Stimulated activated CD4-positive, alpha-beta T cell treated with anti-CD3 and anti-CD28 coated beads, Interleukin-1b, Interleukin-23, amount 100 ng/mL, for 48 hours (primary cell): ENCODE data around the gene DENND1A.

Experiments
- DNase-seq: peaks from one replicate; pipeline ENCODE4 v3.0.0-alpha.2; 2020

DENND1A gene

DNA sequence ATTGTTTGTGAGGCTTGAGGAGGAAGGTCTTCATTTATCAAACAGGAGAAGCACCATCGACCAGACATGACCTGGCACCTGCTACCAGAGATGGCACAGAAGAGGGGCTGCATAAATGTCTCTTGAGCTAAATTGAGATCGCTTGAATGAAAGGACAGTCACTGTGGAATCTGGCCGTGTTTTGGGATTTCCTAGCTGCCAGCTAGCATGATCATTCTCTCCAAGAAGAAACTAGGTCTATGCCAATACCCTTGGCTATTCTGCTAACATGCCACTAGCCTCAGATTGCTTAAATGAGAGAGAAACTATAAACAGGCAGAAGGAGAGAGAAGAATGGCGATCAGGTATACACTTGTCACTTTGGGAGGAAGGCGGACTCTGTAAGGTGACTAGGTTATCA is 324.6 kb downstream of the DENND1A start:
- DNase-seq: no peak

DNA sequence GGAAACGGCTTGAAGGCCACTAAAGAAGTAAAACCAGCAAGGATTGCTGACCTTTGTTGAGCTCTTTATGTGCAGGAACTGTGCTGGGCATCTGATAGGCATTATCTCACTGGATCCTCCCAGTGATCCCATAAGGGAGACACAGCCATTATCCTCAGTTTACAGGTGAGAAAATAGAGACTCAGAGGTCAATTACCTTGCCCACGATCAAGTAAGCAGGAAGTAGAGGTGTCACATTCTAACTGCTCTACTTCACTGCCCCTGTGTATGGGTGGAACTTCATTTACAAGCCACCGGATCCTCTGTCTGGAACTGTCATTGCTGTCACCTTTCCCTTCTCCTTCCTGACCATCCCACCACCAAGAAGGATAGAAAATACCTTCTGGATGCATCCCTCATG is 325.1 kb downstream of the DENND1A start:
- DNase-seq: no peak

DNA sequence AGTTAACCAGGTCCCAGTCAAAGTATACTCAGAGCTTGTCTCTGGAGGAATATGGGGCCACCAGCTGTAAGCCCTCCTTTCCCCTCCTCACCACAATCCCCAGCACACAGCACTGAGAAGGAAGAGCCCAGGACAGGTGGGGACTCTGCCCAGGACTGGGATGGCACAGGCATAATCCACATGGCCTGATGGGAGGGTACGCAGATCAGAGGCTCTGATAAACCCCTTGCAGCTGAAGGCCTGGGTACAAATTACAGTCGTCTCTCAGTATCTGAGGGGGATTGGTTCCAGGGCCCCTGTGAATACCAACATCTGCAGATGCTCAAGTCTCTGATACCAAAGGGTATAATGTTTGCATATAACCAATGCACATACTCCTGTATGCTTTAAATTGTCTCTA is 328.1 kb downstream of the DENND1A start:
- no peak for DNase-seq

DNA sequence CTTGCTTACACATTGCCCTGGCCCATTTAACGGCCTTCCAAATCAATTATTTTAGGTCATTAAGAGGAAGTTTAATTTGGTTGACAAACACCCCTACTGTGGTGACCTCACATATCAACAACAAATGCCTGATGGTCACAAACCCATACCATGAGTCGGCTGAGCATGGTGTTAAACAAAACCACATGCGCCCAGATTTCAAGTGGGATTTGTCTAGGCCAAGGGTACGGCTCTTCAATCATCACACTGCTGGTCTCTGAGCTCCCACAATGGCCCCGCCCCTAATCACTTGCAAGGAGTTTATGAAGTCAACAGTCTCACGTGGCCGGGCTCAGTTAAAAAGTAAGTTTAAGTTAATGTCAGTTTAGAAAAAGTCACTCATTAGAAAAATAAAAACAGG is 330.1 kb downstream of the DENND1A start:
- no peak for DNase-seq

DNA sequence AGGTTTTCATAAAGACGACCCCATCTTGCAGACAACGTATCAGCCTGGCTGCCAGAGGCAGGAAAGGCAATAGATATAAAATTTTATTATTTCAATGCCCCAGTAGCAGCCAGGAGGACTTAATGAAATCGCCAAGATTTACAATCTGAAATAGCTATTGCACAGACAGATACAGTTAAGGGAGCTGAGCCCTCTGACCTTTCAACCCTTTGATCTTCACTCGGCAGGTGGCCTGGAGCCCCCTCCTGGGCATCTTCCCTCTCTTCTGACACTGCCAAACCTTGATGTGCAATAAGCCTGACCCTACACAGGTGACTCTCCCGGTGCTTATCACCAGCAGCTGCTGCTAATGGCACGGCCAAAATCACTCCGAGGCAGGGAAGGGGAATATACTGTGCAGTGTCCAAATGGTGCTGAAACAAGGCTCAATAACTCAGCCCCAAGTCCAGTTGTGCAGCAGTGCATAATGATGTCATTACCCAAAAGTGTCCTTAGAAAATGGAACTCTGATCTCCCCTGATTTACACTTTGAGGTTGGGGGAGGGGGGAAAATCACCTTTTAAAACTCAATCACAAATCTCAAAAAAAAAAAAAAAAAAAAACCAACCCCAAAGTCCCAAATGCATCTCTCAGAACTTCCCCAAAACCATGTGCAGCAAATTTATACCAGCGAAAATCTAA is 331.9 kb downstream of the DENND1A start:
- no peak for DNase-seq

DNA sequence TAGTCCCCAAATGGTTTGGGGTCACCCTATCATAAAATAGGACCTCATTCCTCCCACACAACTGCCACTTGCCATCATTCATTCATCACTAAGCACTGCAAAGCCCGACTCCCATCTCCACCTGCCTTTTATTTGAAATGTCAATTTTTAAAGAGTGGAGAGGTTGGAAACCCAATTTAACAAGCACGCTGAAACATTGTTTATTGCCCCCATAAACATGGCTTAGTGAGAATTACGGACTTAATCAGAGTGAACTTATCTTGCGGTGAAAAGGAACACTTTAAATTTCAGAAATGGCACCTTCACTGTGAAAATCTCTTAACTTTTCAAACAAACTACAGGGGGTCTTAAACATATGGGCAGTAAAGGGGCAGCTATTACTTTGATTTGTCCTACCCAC is 332.9 kb downstream of the DENND1A start:
- DNase-seq: no peak

DNA sequence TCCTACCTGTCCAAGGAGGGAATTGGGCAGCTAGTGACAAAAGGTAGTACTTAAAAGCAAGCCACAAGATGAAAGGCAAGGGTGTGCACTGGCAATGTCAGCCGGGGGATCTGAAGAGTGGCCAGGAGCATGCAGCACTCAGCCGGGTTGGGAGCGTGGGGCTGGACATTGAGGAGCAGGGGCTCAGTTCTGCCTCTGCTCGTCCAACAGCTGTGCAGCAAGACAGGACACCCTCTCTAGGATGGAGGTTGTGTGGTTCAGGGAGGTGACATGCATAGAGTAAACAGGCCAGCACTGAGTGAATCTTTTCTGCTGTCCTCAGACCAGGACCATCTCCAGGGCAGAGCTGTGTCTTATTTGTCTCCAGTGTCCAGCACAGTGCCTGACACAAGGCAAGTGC is 338.6 kb downstream of the DENND1A start:
- no peak for DNase-seq

DNA sequence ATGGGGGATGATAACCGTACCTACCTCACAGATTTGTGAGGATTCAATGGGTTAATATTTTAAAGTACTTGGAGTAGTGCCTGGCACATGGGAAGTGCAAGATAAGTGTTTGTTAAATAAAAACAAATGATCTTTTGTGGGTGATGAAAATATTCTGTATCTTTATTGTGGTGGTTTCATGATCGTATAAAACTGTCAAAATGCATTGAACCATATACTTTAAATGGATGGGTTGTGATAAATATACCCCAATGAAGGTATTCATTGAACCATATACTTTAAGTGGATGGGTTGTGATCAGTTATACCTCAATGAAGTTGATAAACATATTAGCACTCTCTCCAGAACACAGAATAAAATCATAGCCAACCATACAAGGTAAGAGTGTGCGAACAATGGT is 339.4 kb downstream of the DENND1A start:
- DNase-seq: no peak

DNA sequence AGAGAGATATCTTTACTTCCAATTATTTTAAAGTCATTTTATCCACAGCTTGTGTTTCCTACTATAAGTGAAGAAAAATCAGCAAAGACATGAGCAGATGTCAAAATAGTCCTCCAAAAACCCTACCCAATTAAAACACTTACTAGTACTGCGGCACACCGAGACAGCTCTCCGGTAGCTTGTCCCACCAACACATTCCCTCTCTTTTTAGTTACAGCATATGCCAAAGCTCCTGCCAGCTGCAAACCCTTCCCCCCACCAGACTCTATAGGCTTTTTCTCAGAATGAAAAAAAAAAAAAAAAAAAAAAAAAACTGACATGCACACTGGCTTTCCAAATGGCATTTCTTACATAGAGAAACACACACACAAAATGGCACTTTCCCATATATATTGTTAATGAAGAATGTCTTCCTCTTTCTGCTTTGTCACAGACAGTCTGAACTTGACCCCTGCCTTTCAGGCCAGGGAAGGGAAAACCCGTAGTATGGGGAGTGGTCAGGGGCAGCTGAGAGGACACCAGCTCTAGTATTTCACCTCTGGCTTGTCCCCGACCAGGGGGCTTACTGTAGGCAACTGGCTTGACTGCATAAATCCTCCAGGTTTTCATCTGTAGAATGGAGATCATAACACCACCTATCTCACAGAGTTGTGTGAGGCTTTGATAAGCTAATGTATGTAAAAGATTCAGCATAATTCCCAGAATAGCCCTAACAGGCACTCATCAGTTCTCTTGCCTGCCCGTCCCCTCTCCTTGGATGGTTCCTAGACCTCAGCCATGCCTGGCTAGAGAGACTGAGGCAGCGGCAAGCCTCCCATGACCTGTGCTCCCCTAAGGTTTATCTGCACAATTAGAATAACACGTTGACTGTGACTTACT is 340.3 kb downstream of the DENND1A start:
- no peak for DNase-seq

DNA sequence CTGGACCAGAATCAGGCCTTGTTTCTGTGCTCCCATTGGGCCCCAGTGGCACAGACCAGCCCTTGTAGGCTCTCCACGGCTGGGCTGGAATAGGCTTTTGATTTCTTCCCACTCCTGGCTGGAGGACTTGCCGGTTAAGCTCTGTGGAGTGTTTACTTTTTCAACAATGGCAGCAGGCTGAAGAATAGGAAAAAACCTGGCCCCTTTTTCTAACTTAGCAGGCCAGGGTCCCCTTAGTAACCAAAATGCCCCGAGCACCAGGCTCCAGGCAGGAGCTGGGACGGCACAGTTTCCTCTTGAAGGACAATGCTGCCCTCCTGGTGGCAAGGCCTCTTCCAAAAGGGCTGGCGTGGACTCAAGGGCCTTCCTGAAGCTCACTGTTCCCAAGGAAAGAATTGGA is 343.7 kb downstream of the DENND1A start:
- DNase-seq: no peak

DNA sequence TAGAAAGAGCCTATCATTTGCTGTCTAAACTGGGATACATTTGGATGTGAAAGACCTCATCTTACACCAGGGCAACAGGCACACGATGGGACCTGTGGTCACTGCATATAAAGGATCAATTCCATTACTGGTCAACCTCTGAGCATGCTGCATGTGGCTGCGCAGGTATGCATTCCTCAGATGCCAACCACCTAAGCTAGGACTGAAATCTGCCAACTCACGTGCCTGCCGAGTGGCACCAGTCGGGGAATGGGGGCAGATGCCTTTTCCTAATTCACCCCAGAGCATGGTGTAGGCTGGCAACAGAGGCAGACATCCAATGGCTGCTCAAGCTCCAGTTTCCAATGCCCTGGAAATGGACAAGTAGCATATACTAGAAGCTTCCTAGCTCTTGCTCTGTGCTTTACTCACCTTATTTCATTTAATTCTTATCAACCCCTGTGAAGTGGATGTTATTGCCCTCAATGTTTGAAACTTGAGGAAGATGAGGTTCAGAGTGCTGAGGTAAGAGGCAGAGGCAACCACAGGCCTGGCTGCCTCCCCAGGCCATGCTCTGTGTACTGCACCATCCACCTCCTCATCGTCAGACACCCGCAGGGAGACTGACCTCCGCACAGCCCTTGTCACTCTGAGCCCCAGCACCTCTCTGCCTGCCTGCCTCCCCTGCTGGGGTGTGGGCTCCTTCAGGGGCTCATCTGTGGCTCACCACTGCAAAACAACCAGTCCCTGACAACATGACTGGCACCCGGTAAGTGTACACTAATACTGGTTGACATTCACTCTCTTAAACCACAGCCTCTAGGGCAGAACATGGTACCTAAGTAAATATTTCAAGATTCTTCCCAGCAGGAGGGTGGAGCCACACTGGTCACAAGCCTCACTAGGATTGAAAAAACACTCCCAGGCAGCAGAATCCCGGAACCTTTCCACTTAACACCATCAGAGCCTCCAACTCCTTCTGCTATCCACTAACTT is 345.4 kb downstream of the DENND1A start:
- DNase-seq: no peak

DNA sequence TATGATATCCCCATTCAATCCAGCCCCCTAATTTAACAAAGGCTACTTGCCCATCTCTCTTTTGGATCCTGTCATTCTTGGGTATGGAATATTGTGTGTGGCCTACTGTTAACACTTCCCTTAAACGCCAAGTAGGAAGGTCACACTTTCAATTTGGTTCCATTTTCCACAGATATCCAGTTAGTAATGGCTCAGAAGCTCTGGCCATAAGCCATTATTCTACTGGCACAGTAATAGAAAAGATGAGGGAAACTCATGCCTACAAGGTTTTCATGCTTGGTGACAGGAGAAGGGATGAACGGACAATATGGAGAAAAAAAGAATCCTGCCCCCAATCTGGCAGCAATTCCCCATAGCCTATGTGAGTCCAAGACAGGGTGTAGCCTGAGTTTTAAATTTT is 346.3 kb downstream of the DENND1A start:
- no peak for DNase-seq

DNA sequence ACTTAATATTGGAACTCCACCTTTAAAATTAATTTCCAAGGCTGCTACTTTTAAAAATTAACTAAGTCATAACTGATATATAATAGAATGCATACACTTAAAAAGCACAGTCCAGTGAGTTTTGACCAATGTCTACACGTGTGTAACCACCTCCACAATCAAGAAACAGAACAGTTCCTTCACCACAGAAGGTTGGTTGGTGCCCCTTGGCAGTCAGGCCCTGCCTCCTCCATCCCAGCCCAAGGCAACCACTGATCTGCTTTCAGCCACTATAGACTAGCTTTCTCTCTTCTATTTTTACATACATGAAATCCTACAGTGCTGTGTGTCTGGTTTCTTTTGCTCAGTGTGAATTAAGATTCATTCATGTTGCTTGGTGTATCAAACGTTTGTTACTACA is 358.7 kb downstream of the DENND1A start:
- no peak for DNase-seq

DNA sequence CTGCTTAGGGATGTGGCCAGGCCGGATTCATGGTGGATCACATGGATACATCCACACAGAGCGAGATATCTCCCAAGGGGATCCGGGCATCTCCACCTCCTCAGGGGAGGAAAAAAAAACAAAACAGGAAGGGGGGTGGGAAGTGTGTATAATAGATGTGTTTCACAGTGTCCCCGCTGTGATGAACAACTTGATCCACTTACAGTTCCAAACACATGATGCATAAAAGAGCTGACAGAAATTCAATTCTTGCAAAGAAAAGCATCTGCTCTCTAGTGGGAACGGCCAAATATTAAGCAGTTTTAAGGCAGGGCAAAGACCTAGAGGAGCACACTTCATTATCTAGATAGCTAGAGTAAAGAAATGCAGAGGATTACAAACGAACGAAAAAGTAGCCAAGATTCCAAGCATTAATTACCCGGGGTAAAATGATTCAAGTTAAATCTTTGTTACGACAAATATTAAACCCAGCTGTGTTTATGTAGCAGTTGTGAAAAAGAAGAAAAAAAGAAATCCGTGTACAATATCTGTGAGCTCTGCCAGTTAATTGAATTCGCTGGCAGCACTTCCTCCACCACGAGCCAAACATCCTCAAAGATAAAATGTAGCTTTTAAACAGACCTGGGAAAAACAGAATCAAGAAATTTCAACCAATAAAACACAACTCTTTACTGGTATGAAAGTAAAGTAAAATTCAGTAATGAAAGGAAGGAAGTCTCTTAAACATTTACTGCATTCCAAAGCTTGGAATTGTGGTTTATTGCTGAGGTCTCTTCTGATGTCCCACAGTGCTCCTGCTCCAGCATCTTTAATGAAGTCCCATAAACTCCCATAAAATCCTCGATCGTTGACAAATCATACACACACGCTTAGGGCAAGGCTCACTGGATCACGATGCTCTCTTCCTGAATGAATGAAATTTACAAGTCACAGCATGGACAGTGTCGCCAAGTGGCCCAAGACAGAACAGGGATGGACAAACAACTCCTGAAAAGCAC is 360.9 kb downstream of the DENND1A start:
- DNase-seq: no peak

DNA sequence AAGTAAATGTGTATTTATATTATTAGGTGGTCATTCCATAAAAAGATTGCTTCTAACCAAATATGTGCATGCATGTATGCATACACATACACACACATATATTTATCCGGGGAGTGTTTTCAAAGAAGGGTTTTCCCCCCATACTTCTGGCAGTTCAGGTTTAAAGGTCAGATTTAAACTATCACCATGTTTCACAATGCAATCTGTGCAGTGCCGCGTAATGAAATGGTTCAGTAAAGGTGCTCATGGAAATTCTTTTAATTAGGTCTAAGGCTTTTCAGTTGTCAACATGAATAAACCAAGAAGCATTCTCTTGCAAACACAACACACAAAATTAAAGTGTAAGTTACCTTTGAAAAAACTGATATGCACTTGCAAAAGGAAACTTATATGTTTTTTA is 362.9 kb downstream of the DENND1A start:
- no peak for DNase-seq

DNA sequence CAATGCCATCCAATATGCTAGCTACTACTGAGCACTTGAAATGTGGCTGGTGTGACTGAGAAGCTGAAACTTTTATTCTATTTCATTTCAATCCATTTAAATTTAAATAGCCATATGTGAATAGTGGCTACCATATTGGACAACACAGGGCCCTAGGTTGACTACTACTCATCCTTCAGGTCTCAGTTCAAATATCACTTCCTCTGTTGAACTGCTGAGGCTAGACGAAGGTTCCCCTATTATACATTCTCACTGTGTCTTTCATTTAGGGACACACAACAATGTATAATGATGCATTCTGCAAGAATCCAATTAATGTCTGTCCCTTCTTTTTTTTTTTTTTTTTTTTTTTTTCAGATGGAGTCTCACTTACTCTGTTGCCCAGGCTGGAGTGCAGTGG is 365.3 kb downstream of the DENND1A start:
- no peak for DNase-seq

DNA sequence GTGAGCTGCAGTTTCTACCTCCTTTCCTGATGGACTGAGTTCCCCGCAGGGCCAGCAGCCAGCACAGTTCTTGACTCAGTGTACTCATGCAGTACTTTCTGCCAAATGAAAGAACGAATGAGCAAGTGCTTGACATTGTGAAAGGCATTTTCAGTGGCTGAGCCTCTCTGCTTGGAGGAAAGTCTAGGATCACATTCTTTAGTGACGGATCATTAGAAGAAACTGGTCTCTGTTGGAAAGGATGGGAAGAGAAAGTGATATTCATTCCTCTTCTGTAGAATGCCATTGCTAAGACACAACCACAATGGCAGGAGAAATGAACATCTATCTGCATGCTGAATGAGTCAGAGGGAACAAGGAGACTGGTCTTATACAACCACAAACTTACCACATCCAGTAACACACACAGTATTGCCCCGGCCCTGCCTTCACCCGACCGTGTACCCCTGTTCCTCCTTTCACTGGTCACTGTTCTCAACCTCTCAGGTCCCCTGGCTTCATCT is 367.0 kb downstream of the DENND1A start:
- DNase-seq: peak; percentile 10

DNA sequence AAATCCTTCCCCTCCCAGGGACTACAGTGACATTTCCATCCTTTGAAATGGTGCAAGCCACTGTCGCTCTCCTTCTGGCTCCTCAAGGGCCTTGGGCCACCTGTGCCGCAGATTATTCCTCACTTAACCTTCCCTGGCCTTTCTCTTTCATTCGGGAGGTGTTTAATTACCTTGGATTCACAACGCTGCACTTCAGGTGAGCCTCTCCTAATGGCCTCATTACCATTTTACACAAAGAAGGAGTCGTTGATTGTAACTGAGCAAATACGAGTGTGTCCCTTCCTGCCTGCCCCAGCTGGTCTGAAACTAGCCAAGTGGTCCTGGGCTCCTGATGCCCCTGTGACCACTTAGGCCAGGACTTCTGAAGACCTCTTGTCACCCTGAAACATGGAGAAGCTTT is 368.9 kb downstream of the DENND1A start:
- no peak for DNase-seq

DNA sequence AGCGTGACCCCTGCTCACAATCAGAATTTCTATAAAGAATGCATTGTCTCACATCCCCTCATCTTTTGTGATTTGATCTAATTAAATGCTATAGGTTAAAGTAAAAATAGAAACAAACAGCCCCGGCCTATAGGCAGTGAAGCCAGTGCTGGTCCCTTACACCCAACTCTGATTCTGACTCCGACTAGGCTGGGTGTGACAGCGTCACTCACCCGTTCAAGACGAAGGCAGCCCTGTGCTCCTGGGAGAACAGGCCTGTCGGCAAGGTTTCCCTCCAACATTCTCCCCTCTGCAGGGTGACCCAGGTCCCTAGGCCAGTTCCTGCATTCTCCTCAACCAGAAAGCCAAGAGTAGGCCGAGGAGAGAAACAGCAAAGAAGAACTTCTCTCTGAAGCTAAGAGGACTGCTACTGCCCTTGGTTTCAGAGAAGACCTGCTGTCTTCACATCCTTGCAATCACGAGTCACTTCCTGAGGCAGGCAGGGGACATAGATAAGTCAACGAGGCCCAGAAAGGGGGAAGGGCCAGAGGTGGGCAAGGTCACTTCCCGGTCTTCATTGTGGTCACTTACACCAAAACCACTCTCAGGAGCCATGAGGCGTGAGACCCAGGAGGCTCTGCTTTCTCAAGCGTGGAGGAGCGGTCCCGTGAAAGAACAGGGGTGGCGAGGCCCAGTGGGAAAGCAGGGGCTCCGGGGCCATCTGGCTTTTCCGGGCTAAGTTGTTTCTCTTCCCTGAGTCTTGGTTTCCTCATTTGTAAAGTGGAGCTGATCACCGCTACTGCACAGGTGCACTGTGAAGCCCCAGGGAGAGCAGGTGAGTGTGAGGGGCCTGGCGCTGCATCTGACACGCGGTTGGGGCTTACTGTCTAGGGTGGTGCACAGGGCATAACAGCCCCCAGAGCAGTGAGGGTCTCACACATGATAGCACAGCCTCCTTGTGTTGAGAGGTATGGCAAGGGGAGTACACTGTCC is 373.2 kb downstream of the DENND1A start:
- no peak for DNase-seq

DNA sequence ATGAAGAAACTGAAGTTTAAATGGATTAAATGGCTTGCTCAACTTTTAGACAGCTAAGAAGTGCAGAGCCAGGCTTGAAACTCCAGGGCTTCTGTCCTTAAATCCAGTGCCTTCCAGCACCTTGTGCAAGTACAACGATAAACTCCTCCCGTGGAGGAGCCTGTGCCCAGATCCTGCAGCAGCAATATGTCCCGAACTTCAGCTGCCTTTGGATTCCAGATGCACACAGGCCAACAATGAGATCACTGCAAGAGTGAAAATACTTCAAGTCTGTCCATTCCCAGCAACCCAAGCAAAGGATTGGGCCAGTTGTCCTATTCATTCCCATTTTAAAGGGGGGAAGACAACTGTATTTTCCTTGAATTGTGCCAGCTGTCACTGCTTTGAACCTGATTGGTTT is 374.3 kb downstream of the DENND1A start:
- no peak for DNase-seq

DNA sequence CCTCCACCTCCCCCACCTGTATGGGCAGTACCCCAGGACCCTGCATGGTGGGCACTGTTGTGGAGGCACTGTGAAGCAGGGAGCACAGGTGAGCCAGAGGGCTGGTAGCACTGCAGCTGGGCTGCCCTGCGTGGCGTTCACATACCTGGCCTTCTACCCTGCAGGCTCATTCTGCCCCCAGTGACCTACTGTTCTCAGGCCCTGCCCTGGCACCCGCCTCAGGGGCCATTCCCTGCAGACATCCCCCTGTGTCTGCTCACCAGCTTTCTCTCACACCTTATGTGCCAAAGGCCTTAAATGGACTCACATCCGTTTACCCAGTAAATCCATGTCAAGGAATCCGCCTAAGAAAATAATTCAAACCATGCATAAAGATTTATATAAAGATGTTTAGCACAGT is 377.4 kb downstream of the DENND1A start:
- no peak for DNase-seq
